Panc1 (cell line): ENCODE results near the gene FARP1.

Experiments
- CTCF ChIP-seq: fragments of 450-650 bp; IDR thresholded peaks from 2 replicates; pipeline ENCODE4 v1.5.1; 2017; ENCODE audit warnings: mild to moderate bottlenecking
- POLR2AphosphoS5 ChIP-seq: IDR thresholded peaks from 2 replicates; pipeline ENCODE4 v1.6.1; 2012; ENCODE audit warnings: mild to moderate bottlenecking, low read depth, low read length, moderate library complexity

- TF ChIP-seq CTCF (no peak), POLR2AphosphoS5 (no peak)
Measured at GRCh38 chr13:98327371-98328270, 184.7 kb downstream of the FARP1 start.
